Measurements from ENCODE around the gene HGS.
A peak's percentile ranks its signal among the peaks of the same experiment; 100 is the strongest.

The HGS gene

GRCh38 chr17:81656118-81656743 lies 27.6 kb upstream of the HGS start, which contains the start of gene PDE6G:
PDE6G (minus strand) TSS chr17:81656542; CDS start chr17:81653305, 3,237 bp downstream.
- DNase-seq: no peak

DNA sequence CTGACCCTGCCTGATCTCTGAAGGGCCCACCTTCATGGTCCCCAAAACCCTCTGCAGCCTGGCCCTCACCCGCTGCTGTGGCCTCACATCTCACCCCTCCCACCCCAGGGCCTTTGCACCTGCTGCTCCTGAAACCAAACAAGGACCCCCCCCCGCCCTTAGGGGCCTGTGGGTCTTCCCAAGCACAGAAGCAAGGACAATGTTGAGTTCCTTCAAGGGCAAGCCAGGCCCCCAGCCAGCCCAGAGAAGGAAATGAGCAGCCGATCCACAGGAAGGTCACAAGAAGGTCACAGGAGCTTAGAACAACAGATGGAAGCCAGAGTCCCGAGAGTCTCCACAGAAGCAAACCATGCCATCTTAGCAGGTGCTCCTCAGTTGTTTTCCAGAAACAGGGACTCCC lies 27.0 kb upstream of the HGS start:
- DNase-seq: no peak

- no peak for DNase-seq
Measured at GRCh38 chr17:81659038-81659437, 24.8 kb upstream of the HGS start.

GRCh38 chr17:81660441-81660840 lies 23.4 kb upstream of the HGS start:
- DNase-seq: no peak

- no peak for DNase-seq
Measured at GRCh38 chr17:81662002-81662401, 21.8 kb upstream of the HGS start.

DNA sequence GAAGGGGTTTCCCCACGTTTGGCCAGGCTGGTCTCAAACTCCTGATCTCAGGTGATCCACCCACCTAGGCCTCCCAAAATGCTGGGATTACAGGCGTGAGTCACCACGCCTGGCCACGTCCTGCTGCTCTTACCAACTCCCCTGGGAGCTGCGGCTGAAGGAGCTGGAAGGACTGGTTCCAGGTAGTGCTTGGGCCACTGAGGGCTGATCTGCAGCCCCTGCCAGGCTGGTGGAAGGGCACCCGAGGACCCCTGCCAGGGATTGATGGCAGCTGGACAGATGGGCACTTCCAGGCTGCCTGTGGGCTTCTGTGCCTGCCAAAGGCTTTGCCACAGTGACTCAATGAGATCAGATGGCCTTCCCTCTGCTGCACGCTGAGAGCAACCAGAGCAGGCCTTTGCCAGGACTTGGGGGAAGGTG lies 19.8 kb upstream of the HGS start:
- no peak for DNase-seq

DNA sequence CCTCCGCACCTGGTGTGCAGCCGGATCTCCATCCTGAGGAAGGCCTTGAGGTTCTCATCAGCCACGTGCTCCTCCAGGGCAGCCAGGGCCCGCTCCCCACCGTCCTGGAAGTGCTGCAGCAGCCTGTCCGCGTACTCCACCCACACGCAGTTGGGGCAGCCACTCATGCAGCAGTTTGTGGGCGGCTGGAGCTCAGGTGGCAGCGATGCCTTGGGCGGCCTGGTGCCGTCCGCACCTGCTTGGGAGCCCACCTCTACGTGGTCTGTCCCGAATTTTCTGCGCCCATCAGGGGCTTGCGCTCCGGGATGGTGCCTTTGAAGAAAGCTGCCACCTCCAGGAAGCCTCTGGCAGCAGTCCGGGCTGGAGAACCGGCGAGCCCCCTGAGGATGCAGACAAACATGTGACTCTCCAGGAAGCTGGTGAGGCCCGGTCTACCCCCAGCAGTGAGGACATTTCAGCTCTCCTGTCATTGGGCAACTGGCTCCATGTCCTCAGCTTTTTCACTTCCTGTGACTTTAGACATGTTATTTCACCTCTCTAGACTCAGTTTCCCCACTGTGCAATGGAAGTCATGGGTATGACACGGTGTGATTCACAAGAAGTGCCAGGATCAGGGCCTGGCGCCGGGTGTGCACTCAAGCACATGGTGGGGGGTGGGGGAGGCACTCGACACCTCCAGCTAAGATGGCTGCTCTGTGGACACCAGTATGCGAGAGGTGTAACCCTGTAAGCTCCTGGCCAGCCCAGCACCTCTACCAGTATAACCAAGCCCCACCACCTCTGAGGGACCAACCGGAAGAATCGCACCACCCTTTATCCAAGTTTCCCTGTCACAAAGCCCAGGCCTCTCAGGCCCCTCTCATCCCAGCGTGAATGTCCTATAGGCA lies 18.4 kb upstream of the HGS start:
- peak; percentile 19 for DNase-seq

- peak; percentile 26 for DNase-seq
Measured at GRCh38 chr17:81666092-81666341, 17.8 kb upstream of the HGS start.

GRCh38 chr17:81666342-81667191 lies 17.2 kb upstream of the HGS start, which contains the start of the genes CCDC137 and OXLD1:
CCDC137 (plus strand) TSS chr17:81666737; CDS start chr17:81666767, 30 bp downstream.
OXLD1 (minus strand) TSS chr17:81666605; CDS start chr17:81666577, 28 bp downstream.
- peak; percentile 98 for DNase-seq

- DNase-seq: no peak
Measured at GRCh38 chr17:81667754-81668153, 16.1 kb upstream of the HGS start.

- DNase-seq: no peak
Measured at GRCh38 chr17:81672504-81672903, 11.3 kb upstream of the HGS start.

GRCh38 chr17:81672954-81673353 lies 10.9 kb upstream of the HGS start:
- no peak for DNase-seq

GRCh38 chr17:81673561-81674258 lies 10.1 kb upstream of the HGS start:
- DNase-seq: no peak

DNA sequence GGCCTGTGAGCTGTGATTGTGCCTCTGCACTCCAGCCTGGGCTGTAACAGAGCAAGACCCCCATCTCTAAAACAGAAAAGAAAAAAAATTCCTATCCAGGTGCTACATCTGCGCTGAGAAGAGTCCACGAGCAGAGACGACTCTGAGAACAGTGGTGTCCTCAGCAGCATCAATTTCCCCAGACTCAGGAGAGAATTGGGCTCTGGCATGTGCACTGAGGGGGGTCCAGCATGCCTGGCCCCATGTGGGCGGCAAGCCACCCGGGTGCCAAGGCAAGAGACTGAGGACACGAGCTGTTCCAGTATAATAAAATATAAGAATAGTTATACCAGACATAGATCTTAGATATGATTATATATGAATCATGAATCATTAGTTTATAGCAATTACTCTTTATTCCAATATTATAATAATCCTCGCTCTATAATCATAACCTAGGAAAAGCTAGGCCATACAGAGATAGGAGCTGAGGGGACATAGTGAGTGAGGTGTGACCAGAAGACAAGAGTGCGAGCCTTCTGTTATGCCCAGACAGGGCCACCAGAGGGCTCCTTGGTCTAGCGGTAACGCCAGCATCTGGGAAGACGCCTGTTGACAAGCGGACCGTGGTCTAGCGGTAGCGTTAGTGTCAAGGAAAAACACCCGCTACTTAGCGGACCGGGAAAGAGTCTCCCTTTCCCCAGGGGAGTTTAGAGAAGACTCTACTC lies 8.1 kb upstream of the HGS start:
- peak; percentile 17 for DNase-seq

DNA sequence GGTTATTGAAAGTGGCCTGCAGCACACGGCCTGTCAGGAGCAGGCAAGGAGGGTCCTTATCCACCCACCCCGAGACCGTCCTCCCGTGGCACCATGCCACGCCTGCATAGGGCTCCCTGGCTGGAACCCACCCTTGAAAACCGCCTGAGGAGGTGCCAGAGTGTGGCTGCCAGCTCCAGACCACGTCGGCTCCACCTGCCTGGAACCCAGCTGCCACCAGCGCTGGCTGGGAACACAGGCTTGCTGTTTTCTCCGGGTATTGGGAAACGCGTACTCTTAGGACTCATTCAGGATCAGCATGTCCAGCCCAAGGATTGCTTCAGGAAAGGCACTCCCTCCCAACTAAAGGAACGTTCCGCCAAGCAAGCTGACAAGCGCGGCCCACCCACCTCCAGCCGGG lies 6.9 kb upstream of the HGS start:
- DNase-seq: no peak

DNA sequence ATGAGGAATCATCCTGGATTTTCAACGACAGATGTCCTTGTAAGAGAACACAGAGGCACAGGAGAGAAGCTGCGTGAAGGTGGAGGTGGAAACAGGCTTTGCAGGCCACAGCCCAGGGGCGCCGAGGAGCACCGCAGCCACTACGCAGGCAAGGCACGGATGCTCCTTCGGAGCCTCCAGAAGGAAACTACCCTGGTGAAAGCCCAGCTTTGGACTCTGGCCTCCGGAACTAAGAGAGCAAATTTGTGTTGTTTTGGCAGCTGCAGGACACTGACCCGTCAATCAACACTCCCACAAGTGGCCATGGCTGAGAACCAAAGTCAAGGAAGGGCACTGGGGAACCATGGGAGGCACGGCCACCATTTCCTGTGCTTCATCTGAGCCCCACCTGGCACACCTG lies 3.7 kb upstream of the HGS start:
- DNase-seq: no peak

DNA sequence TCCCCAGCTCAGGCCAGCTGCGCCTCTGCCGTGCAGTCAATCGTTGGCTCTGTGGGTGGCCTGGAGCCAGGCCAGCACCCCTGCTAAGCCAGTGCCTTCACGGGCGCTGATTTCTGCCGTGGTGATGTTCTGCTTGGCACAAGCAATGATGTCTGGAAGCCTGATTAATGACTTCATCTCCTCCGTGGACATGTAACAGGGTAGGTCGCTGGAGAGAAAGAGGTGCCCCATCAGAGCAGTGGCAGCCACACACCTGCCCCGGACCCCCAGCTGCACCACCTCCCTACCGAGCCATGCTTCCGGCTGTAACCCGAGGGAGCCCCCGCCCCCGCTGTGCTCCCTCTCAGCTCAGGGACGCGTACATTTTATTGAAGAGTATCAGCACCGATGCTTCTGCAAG lies 2.1 kb upstream of the HGS start:
- DNase-seq: no peak

DNA sequence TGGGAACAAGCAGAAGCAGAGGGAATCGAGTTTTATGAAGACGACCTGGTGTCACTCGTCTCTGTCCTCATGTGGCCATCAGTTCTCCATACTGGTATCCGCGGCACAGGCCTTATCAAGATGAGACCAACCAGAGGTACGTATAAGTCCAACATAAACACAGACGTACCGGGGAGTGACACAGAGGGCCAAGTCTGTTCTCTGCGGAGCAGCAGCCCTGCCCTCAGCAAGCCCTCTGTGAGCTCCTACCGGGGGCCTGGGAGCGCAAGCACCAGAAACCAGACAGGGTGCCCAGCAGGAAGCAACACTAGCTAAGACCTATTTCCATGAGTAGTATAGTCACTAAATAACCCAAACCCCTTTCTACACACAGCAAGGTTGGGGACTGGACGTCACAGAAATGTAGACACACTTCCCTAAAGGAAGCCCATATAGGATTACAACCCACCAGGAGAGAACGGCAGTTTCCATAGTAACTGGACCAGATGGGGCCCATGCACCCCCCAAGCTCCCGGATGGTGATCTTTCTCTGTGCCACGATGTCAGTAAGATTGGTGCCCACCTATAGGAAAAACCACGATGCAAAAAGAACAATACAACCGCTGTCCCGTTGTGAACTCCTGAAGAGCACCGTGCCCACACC lies 1.1 kb upstream of the HGS start:
- DNase-seq: no peak

DNA sequence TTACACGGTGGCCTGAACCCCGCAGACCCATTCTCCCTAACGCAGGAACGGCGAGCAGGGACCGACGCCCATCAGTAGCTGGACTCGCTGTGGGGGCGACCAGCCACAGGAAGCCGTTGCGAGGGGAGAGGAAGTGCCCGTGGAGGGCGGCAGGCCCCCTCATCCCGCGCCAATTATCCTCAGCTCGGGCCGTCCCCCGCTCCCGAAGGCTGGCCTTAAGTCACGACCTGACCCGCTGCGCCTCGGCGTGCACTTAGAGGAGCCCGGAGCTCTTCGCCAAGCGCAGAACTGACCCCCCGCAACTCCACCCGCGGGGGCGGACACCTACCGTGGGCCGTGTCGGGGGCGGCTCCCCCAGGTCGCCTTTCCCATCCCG lies 615 bp upstream of the HGS start:
- DNase-seq: no peak

- no peak for DNase-seq
Measured at GRCh38 chr17:81684442-81684911, 666 bp downstream of the HGS start.

DNA sequence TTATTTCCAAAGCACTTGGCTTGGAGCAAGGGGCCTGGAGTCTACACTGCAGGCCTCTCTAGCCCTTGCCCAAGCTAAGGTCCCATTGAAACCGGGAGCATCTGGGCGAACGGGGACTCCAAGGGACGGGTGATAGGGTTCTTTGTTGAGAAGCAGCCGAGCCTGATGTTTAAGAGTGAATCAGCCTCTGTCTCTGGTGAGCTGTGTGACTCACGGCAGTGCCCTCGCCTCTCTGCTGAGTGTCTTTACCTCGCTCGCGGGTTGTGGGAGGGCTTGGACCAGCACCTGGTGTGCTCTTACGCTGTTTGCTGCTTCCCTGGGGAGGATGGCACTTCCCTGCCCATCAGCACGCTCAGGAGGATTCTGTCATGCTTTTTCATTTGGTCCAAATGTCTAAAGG lies 1.3 kb downstream of the HGS start:
- peak; percentile 41 for DNase-seq

GRCh38 chr17:81686614-81687013 lies 2.8 kb downstream of the HGS start:
- DNase-seq: no peak

Measured in suppressor macrophage treated with lipopolysaccharide for 4 hours (primary cell).